SK-N-DZ (cell line): ENCODE measurements around the gene DEFB119.

Source experiments
- small RNA-seq, 2 experiments: library from RNA; depleted of rRNA; stranded (forward); fragments of <200 nt; gene quantifications; one replicate each; pipeline ENCODE3, GENCODE V24; 2014

Gene DEFB119

Small RNA genes within 50 kb of the gene (small RNA-seq; reads per million reads assigned to genes)
- gene DEFB117 (0 reads per million in 2 experiments), gene RF00561 (0 reads per million in 2 experiments), gene RNA5SP480 (0 reads per million in 2 experiments)
